ENCODE data around the gene PCSK5. TPM values are rescaled to one million over a fixed set of nuclear protein-coding genes. Genes with fewer than 3 reads are reported as not detected.
"Not testable (repeated sequence)": the region's sequence is repeated elsewhere in the genome, so short reads cannot be mapped to it uniquely, and the experiment has no call there.

PCSK5 gene
- total and polyA plus RNA-seq, 8 donors: 0.37 to 86.3 (median 4.9) TPM

GRCh38 chr9:75962013-75962661 is 71.7 kb downstream of the PCSK5 start:
- DNase-seq: peak in 1 of 2 donors; percentile 29

GRCh38 chr9:75962662-75963036 is 72.2 kb downstream of the PCSK5 start:
- no peak overlapping the region for H3K27ac ChIP-seq
- intact Hi-C loops (cut with DNase I; ENCODE audit: low total_unique reads): no loop called here
- H3K27me3 ChIP-seq: no peaks in the 10 kb centered on the region
- TF ChIP-seq CTCF (IDR thresholded peaks at IDR 0.05) (no peak), POLR2A (IDR thresholded peaks at IDR 0.05) (no peak), EP300 (IDR thresholded peaks at IDR 0.05) (no peak), POLR2AphosphoS5 (IDR thresholded peaks at IDR 0.05) (no peak)
- H3K4me1 ChIP-seq: peaks cover 0 to 23% (median 11%) of the 10 kb centered on the region in 4 donors
- no peaks in the 10 kb centered on the region for H3K9me3 ChIP-seq
- 87 to 97% (median 94%) methylated on average over 4 of the region's 4 CpGs for WGBS, 5 donors
- DNase-seq: no peak
- no peaks in the 10 kb centered on the region for H3K36me3 ChIP-seq
- no peak overlapping the region for H3K4me3 ChIP-seq

More at GRCh38 chr9:75962013-75962661, 71.7 kb downstream of the PCSK5 start:
- intact Hi-C loops (cut with DNase I; ENCODE audit: low total_unique reads): no loop called here
- no peaks in the 10 kb centered on the region for H3K36me3 ChIP-seq
- no peaks in the 10 kb centered on the region for H3K27me3 ChIP-seq
- no peak for TF ChIP-seq POLR2AphosphoS5 (IDR thresholded peaks at IDR 0.05)
- no peak for TF ChIP-seq EP300 (IDR thresholded peaks at IDR 0.05)
- TF ChIP-seq CTCF (IDR thresholded peaks at IDR 0.05): no peak
- TF ChIP-seq POLR2A (IDR thresholded peaks at IDR 0.05): no peak
- WGBS, 5 donors: 61 to 75% (median 66%) methylated on average over 8 of the region's 8 CpGs
- H3K4me1 ChIP-seq: peaks cover 0 to 28% (median 15%) of the 10 kb centered on the region in 4 donors
- no peak overlapping the region for H3K4me3 ChIP-seq
- H3K9me3 ChIP-seq: no peaks in the 10 kb centered on the region
- no peak overlapping the region for H3K27ac ChIP-seq

- H3K9me3 ChIP-seq; H3K27me3 ChIP-seq; H3K27ac ChIP-seq; H3K4me3 ChIP-seq; intact Hi-C loops (cut with DNase I; ENCODE audit: low total_unique reads); H3K36me3 ChIP-seq; DNase-seq: not testable (repeated sequence)
- peaks cover 0 to 17% (median 7%) of the 10 kb centered on the region in 4 donors for H3K4me1 ChIP-seq
- WGBS, 5 donors: 87 to 94% (median 91%) methylated on average over 9 of the region's 9 CpGs
Measured at GRCh38 chr9:75963321-75963720, 72.8 kb downstream of the PCSK5 start.

- H3K9me3 ChIP-seq: no peaks in the 10 kb centered on the region
- H3K4me1 ChIP-seq: peaks cover 0 to 14% (median 4%) of the 10 kb centered on the region in 4 donors
- 68 to 85% (median 75%) methylated on average over 4 of the region's 4 CpGs for WGBS, 5 donors
- DNase-seq: peak in 1 of 2 donors; percentile 71
- TF ChIP-seq CTCF (IDR thresholded peaks at IDR 0.05) (no peak), POLR2AphosphoS5 (IDR thresholded peaks at IDR 0.05) (peak in 1 of 3 donors; percentile 65)
- no peak overlapping the region for H3K4me3 ChIP-seq
- no peaks in the 10 kb centered on the region for H3K36me3 ChIP-seq
- no peaks in the 10 kb centered on the region for H3K27me3 ChIP-seq
- no peak overlapping the region for H3K27ac ChIP-seq
- intact Hi-C loops (cut with DNase I; ENCODE audit: low total_unique reads): no loop called here
Measured at GRCh38 chr9:75964427-75964826, 74.0 kb downstream of the PCSK5 start.

GRCh38 chr9:75965231-75965630 is 74.8 kb downstream of the PCSK5 start:
- no peak for TF ChIP-seq POLR2A (IDR thresholded peaks at IDR 0.05)
- no peak for TF ChIP-seq EP300 (IDR thresholded peaks at IDR 0.05)
- TF ChIP-seq CTCF (IDR thresholded peaks at IDR 0.05): no peak
- TF ChIP-seq POLR2AphosphoS5 (IDR thresholded peaks at IDR 0.05): no peak
- Histone ChIP-seq H3K27ac (no peak overlapping the region), H3K4me3 (no peak overlapping the region), H3K4me1 (peaks cover 0 to 14% (median 4%) of the 10 kb centered on the region in 4 donors), H3K9me3 (no peaks in the 10 kb centered on the region), H3K27me3 (no peaks in the 10 kb centered on the region), H3K36me3 (no peaks in the 10 kb centered on the region)
- DNase-seq: no peak
- WGBS, 5 donors: 86 to 91% (median 87%) methylated on average over 4 of the region's 4 CpGs
- intact Hi-C loops (cut with DNase I; ENCODE audit: low total_unique reads): no loop called here

Data from stomach (tissue), 9 donors.